DMS 273 treated with DMSO at 0.1 percent for 48 hours (cell line): ENCODE results near the gene CDH1.
"Not testable (repeated sequence)": the region's sequence is repeated elsewhere in the genome, so short reads cannot be mapped to it uniquely, and the experiment has no call there.

Experiments used
- DNase-seq: peaks from one replicate; lab custom pipeline; 2025; lab: John Stamatoyannopoulos, UW

The CDH1 gene

GRCh38 chr16:68762996-68763756 is 26.1 kb downstream of the CDH1 start:
- no peak for DNase-seq

- DNase-seq: peak; percentile 17
These were observed 27.8 kb downstream of the CDH1 start for GRCh38 chr16:68764862-68765261.

DNA sequence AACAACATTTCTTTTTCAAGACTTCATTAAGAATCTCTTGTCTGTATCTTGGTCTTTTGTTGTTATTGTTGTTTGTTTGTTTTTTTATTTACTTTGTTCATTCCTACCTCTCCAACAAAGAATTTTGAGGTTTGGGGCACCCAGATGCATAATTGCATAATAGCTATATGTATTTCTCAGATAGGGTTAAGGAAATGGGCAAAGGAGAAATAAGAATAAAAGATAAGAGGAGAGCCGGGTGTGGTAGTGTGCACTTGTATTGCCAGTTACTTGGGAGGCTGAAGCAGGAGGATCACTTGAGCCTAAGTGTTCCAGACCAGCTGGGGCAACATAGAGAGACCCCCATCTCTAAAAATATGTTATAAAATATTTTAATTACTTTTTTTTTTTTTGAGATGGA is 30.5 kb downstream of the CDH1 start:
- DNase-seq: no peak

DNA sequence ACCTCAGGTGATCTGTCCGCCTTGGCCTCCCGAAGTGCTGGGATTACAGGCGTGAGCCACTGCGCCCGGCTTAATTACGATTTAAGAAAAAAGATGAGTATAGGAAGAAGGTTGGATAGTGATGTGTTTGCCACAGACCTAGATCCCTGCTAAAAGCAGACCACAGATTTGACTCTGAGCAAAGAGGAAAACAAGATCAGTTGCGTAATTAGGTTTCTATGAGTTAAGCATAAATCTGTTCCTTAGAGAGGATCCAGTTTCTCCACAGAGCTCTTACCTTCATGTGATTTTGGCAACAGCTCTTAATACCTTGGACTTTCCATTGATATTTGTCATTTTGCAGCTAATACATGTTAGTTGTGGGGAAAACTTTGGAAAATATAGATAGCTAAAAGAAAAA is 31.1 kb downstream of the CDH1 start:
- no peak for DNase-seq

- no peak for DNase-seq
These were observed 31.7 kb downstream of the CDH1 start for GRCh38 chr16:68768771-68769170.

DNA sequence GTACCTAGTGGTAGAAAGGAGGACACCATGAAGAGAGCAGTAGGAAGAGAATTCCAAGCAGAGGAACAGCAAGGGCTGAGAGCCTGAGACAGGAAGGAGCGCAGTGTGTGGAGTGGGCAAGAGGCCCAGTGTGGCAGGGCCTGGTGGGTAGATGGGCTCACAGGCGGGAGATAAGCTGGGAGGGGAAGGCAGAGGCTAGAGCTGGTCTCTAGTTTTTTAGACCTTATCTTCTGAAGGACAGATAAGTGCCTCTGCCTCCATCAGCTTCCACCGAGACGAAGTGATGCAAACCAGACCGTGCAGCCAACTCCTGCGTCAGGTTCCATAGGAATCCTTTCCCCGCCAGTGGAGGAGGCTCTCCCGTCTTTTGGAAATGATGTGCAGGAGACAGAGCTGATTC is 33.6 kb downstream of the CDH1 start:
- no peak for DNase-seq

DNA sequence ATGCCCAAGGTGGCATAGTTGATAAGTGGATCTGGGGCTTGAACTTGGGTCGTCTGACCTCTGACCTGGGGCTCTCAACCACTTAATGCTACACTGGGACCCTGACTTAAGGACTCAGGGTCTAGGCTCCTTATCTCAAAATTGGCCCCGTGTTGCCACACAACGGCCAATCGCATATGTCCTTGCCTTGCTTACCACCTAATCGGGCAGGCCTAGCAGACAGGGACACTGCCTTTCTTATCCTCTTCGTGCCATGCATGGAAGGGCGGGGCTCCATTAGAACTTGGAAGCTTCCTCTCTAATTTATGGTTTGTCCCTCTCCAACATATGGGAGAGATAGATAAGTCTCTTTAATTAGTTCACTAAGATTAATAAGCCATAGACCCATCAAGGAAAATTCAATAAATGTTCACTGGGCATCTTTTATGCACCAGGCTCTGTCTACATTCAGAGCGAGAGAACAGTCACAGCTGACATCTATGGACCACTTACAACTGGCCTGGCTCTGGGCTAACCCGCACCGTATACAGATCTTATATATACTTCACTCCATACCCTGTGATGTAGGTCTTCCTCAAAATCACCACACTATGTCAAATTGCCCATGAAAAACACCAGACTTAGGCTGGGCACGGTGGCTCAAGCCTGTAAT is 35.1 kb downstream of the CDH1 start:
- DNase-seq: no peak

DNA sequence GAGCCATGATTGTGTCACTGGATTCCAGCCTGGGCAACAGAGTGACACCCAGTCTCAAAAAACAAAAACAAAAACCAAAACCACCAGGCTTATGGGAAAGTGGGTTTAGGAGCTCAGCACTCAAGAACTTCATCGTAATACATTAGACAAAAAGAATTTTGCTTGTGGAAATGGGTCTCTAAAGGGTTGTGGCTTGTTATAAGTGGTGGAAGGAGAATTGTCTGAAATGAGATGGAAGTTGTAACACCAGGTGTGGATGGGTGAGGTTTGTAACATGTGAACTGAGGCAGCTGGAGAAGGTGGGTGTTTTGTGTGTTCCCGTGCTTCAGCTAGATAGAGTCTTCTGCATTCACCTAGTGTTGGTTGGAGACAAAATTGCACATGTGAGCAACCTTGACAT is 35.8 kb downstream of the CDH1 start:
- no peak for DNase-seq

GRCh38 chr16:68774982-68775634 is 38.0 kb downstream of the CDH1 start:
- no peak for DNase-seq

DNA sequence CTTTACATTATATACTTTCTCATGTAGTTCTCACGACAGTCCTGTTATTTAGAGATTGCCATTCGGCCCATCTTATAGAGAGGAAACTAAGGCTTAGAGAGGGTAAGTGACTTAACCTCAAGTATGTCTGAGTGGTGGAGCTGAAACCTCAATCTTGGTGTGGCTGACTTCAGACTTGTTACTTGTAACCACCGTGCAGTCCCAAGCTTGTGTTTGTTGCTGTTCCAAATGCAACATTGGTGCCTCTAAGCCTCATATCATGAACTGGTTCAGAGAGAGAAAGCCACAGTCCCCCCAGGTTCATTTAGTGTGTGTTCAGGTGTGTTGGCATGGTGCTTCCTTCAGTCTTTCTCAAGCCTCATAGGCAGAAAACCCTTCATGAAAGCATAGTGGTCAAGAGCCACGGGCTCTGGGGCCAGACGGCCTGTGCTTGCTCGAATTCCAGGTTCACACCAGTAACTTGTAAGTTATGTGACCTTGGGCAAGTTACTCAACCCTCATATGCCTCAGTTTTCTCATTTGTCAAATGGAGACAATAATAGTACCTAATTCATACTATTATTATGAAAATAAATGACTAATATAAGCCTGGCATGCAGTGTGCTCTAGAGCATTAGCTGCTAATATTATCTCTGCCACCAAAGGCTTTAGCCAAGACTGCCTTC is 39.9 kb downstream of the CDH1 start:
- DNase-seq: no peak

GRCh38 chr16:68778551-68779231 is 41.6 kb downstream of the CDH1 start:
- DNase-seq: no peak

DNA sequence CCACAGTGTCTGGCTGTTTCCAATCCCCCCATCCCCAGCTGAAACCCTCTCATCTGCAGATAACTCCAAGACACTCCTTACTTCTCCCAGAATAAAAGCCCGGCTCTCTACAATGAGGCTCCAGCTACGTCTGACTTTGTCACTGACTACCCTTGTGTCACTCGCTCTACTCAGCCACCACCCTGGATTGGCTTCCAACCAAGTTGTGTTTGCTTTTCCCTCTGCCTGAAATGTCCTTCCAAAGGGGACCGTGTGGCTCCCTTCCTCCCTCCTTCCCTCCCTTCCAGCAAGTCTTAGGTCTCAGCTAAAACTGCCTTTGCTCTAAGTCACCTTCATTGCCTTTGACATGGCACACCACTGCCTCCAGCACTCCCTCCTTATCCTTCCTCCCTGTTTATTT is 42.8 kb downstream of the CDH1 start:
- no peak for DNase-seq

- no peak for DNase-seq
These were observed 44.7 kb downstream of the CDH1 start for GRCh38 chr16:68781784-68782183.

DNA sequence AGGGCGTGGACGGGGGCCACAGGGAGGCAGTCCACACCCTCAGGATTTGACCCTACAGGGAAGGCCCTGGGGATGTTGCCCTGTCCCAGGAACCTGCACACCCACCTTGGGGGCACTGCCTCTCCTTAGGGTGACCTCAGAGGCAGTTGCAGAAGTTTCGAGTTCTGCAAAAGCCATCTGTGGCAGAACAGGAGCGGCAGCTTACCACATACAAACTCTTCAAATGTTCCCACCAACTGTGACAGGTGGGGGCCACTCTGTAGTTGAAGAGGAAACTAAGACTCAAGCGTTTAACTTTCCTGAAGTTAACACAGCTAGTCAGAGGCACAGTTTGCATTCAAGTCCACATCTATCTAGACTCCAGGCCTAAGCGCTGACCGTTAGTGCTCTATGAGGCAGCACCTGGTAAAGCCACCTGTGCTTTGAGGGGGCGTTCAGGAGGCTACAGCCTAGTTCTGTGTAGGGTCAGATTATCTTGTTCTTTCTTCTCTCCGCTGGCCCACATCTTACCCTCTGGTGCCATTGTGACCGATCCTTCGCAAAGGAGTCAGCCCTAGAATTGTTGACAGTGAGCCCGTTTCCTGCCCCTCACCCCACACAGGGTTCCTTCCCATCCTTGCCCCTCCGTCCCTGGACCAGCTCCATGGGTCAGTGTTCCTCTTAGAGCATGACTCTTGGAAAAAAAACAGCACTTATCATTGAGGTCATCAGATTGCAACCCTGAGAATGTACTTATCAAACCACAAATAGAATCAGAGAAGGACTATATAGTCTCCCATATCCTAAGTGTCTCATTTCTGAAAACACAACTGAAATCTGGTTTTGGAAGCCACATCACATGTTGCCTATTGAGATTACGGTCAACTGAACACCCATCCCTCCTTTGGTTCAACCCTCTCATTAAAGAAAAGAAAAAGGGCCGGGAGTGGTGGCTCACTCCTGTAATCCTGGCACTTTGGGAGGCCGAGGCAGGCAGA is 45.4 kb downstream of the CDH1 start:
- no peak for DNase-seq

DNA sequence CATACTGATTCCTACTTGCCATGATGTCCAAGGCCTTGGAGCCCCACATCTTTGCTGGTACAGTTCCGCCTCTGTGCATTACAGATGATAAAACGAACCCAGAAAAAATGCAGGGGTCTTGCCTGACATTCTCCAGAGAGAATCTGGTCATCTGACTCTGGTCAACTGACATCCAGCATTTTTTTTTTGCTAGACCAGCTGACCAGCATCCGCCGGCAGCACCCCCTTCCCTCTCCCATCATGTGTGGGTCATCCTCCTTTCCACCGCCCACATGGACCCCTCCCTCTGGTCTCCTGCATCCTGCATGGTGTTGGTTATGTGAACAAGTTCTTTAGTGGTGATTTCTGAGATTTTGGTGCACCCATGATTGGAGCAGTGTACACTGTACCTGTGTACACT is 47.1 kb downstream of the CDH1 start:
- DNase-seq: no peak

DNA sequence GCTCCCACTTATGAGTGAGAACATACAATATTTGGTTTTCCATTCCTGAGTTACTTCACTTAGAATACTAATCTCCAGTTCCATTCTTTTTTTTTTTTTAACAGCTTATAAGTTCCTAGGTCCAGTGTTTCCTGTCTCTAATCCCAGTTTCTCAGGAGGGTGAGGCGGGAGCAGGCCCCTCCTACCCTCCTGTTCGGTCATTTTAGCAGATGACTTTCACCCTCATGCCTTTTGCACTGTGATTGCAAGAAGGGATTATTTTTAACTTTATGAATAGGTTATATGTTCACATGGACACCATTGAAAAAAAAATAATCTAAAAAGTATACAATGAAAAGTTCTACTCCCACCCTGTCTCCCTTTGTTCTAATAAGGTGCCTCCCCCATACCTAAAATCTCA is 47.6 kb downstream of the CDH1 start:
- DNase-seq: no peak

DNA sequence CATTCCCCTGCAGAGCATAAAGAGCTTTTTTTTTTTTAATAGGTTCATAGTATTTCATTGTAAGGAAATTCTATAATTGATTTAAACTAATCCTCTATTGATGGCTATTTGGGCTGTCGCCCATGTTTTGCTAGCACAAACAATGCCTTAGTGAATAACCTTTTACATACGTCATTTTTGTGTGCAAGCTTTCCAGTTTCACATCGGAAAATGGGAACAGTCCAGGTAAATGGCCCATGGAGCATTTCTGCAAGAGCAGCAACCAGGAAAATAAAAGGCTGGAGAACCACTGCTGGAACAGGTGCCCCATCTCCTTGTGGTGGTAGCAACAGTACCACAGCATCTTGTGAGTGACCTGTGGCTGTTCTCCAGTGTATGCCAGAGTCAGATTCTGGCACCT is 48.6 kb downstream of the CDH1 start:
- DNase-seq: no peak

DNA sequence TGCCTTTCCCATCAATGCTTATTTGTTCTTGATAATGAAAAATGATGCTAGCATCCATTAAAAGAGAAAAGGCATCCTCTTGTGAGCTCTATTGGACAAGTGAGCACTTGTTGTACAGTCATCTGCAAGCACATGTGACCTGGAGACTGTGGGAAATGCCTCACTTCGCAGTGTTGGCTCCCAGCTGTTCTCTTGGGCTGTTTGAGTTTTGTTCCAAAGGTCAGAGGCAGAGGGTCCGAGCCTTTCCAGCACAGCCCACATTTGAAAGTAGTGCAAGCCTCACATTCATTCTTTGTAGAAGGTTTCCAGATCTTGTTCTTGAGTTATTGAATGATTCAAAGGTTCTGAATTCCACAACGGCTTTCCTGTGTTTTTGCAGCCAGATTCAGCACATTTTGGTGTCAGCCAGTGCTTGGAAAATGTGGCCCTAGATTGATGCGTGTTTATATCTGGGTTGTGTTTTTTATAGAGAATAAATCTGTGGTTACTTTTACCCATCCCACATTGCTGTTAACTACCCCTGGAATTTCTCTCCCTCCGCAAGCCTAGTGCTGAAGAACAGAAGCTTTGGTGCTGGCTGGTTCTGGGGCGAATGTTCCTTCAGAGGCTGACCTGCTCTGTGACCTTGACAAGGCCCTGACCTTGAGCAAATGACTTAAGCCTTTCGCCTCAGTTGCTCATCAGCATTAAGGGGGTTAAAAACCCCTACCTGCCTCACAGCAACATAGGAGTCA is 49.8 kb downstream of the CDH1 start:
- no peak for DNase-seq

- DNase-seq: not testable (repeated sequence)
These were observed 50.3 kb downstream of the CDH1 start for GRCh38 chr16:68787419-68787807.

GRCh38 chr16:68790130-68790761 is 53.2 kb downstream of the CDH1 start:
- no peak for DNase-seq
